Erythroblast (primary cell): ENCODE data around the gene FOXJ3.

Source experiments
- GATA1 ChIP-seq: IDR thresholded peaks from 2 replicates; pipeline ENCODE4 v1.6.1; 2011; ENCODE audit warnings: low read depth, mild to moderate bottlenecking, control low read depth, low read length, moderate library complexity
- POLR2A ChIP-seq: IDR thresholded peaks from 2 replicates; pipeline ENCODE4 v1.6.1; 2011; ENCODE audit warnings: mild to moderate bottlenecking, low read length

DNA sequence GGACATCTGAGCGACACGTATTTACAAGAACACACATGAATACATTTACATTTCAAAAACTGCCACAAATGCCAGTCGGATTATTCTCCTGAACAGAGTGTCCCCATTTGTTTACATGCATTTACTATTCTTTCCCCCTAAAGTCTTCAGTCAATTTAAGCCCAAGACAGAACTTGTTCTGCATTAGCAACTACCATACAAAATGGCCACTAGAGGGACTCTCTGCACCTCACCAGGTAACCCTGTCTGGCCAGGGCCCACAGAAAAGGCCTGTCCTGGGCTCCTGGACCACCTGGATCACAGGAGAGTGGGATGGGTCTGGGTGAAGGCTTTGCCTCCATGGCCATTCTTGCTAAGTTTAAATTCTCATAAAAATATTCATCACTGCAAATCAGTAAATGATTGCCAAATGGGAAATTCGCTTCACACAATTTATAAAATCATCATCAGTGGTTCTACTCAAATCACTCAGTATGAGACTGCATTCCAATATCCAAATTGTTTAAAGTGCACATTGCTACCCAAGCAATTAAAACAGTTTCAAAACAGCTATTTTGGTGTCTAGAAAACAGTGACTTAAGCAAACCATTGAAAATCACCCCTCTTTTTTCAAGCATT, 158.0 kb downstream of the FOXJ3 start:
- TF ChIP-seq POLR2A (no peak), GATA1 (no peak)
